GM18861 (cell line): ENCODE data around the gene FAM167B.
"Not testable (repeated sequence)": the region's sequence is repeated elsewhere in the genome, so short reads cannot be mapped to it uniquely, and the experiment has no call there.

ENCODE experiments used
- ATAC-seq: cut with Tn5 transposase; IDR thresholded peaks from one replicate; pipeline ENCODE4 v1.9.1; 2021; ENCODE audit not compliant: unreplicated experiment

Gene FAM167B

GRCh38 chr1:32255072-32256071, 8.3 kb downstream of the FAM167B start:
- peak; percentile 35 for ATAC-seq

GRCh38 chr1:32256473-32257226, 9.6 kb downstream of the FAM167B start:
- no peak for ATAC-seq

DNA sequence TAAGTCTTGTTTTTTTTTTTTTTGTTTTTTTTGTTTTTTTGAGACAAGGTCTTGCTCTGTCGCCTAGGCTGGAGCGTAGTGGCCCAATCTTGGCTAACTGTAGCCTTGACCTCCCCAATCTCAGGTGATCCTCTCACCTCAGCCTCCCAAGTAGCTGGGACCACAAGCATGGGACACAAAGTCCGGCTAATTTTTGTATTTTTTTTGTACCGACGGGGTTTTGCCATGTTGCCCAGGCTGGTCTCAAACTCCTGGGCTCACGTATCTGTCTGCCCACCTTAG, 10.1 kb downstream of the FAM167B start:
- ATAC-seq, result no peak

DNA sequence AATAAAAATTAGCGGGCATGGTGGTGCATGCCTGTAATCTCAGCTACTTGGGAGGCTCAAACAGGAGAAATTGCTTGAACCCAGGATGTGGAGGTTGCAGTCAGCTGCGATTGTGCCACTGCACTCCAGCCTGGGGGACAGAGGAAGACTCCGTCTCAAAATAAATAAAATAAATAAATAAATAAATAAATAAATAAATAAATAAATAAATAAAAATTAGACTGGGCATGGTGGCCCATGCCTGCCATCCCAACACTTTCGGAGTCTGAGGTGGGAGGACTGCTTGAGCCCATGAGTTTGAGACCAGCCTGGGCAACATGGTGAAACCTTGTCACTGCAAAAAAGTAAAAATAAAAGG, 16.2 kb downstream of the FAM167B start:
- ATAC-seq, result not testable (repeated sequence)

DNA sequence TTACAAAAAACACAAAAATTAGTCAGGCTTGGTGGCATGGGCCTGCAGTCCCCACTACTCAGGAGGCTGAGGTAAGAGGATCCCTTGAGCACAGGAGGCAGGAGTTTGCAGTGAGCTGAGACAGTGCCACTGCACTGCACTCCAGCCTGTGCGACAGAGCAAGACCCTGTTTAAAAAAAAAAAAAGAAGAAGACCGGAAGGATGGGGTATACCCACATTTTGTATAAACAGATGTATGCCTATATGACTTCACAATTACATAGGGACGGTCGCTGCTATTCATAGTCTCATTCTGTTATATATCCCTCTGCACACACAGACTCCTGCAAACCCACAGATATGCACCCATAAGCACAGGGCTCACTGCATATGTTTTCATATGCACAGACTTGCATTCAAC, 16.7 kb downstream of the FAM167B start:
- ATAC-seq, result peak; percentile 50

DNA sequence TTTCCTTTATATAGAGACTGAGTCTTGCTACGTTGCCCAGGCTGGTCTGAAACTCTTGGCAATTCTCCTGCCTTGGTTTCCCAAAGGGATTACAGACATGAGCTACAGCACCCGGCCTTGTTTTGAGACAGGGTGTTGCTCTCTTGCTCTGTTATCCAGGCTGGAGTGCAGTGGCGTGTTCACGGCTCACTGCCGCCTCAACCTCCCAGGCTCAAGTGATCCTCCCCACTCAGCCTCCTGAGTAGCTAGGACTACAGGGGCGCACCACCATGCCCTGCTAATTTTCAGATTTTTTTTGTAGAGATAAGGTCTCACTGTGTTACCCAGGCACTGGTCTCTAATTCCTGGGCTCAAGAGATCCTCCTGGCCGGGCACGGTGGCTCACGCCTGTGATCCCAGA, 18.8 kb downstream of the FAM167B start:
- no peak for ATAC-seq

DNA sequence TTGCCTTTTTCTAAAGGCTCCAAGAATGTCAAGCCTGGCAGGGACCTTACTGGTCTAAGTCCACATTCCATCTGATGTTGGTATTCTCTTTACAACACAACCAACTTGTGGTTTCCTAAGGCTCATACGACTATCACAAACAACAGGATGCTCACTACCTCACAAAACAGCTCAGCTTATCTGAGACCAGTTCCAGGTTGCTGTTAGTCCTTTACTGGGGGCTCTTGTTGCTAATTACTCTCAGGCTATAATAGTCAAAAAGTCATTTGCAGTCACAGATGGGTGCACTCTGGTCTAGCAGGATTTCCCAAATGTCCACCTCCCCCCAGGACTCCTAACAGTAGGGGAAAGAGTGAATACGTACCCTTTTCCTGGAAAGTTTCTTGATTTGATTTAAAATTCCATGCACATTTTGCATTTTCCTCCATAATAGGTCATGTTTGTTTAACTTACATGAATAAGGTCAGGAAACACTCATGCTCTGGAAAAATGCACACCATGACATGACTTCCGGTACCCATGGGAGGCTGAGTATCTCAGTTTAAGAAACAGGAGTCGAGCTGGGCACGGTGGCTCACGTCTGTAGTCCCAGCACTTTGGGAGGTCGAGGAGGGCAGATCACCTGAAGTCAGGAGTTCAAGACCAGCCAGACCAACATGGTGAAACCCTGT, 20.0 kb downstream of the FAM167B start:
- ATAC-seq, result no peak

DNA sequence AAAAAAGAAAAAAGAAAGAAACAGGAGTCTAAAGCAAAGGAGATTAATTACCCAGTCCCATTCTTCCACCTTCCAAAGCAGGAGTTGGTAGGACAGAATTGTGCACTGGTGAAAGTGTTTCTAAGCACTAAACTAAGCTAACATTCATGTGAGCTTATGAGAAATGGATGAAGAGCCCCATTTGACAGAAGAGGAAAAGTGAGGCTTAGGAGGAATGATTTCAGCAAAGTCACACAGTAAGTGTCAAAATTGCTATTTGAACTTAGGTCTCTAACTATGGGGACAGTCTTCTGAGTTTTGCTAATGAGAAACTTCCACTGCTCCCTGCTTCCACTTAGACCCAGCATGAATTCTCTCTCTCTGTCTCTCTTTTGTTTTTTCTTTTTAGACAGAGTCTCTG, 22.7 kb downstream of the FAM167B start:
- ATAC-seq, result no peak

- ATAC-seq, result no peak
These were observed 25.8 kb downstream of the FAM167B start for GRCh38 chr1:32272557-32273390.

DNA sequence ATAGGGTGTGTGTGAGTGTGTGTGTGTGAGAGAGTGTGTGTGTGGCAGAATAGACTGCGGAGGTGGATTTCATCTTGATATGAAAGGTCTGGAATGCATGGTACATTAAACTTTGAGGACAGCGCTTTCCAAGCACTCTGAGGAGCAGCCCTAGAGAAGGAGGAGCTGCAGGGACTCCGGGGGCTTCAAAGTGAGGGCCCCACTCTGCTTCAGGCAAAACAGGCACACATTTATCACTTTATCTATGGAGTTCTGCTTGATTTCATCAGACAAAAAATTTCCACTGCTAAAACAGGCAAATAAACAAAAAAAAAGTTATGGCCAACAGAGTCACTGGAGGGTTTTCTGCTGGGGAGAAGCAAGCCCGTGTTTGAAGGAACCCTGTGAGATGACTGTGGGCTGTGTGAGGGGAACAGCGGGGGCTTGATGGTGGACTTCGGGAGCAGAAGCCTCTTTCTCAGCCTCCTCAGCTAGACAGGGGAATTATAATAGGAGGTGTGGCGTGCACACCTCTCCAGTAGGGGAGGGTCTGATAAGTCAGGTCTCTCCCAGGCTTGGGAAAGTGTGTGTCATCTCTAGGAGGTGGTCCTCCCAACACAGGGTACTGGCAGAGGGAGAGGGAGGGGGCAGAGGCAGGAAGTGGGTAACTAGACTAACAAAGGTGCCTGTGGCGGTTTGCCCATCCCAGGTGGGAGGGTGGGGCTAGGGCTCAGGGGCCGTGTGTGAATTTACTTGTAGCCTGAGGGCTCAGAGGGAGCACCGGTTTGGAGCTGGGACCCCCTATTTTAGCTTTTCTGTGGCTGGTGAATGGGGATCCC, 26.6 kb downstream of the FAM167B start:
- ATAC-seq, result no peak

DNA sequence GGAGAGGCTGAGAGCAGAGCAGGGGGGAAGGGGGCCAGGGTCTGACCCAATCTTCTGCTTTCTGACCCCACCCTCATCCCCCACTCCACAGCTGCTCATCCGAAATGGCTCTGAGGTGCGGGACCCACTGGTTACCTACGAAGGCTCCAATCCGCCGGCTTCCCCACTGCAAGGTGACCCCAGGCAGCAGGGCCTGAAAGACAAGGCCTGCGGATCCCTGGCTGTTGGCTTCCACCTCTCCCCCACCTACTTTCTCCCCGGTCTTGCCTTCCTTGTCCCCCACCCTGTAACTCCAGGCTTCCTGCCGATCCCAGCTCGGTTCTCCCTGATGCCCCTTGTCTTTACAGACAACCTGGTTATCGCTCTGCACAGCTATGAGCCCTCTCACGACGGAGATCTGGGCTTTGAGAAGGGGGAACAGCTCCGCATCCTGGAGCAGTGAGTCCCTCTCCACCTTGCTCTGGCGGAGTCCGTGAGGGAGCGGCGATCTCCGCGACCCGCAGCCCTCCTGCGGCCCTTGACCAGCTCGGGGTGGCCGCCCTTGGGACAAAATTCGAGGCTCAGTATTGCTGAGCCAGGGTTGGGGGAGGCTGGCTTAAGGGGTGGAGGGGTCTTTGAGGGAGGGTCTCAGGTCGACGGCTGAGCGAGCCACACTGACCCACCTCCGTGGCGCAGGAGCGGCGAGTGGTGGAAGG, 27.8 kb downstream of the FAM167B start:
- no peak for ATAC-seq

DNA sequence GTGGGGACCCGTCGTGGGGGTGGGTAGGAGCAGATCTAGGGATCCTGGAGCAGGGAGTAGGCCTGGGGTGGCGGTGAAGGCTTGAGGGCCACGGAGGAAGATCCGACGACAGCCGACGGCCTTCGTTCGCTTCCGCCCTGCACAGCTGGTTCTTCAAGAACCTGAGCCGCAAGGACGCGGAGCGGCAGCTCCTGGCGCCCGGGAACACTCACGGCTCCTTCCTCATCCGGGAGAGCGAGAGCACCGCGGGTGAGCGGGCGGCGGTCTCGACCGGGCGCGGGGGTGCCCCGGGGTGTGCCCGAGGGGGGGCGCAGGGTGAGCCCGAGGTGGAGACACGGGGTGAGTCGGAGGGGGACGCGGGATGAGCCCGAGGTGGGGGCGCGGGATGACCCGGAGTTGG, 28.4 kb downstream of the FAM167B start:
- ATAC-seq, result no peak

DNA sequence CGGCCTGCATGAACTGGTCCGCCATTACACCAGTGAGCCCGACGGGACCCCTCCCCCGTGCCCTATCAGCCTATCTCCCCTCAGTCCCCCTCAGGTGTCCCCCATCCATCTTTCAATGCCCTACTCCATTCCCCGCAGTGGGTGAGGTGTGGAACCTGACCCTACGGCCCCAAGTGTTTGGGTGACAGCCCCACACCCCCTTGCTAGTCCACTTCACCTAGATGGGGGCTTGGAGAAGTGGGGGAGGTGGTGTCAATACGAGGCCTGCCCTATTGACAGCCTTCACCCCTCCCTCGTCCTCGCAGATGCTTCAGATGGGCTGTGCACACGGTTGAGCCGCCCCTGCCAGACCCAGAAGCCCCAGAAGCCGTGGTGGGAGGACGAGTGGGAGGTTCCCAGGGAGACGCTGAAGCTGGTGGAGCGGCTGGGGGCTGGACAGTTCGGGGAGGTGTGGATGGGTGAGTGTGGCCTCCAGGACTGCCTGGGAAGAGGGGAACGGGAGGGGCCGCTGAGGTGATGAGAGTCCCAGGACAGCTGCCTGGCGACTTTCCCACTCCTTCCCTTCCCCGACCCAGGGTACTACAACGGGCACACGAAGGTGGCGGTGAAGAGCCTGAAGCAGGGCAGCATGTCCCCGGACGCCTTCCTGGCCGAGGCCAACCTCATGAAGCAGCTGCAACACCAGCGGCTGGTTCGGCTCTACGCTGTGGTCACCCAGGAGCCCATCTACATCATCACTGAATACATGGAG, 29.2 kb downstream of the FAM167B start:
- no peak for ATAC-seq

GRCh38 chr1:32284777-32285176, 37.8 kb downstream of the FAM167B start:
- ATAC-seq, result not testable (repeated sequence)

- ATAC-seq, result no peak
These were observed 38.6 kb downstream of the FAM167B start for GRCh38 chr1:32285658-32286057.

- no peak for ATAC-seq
These were observed 39.7 kb downstream of the FAM167B start for GRCh38 chr1:32286763-32287162.

DNA sequence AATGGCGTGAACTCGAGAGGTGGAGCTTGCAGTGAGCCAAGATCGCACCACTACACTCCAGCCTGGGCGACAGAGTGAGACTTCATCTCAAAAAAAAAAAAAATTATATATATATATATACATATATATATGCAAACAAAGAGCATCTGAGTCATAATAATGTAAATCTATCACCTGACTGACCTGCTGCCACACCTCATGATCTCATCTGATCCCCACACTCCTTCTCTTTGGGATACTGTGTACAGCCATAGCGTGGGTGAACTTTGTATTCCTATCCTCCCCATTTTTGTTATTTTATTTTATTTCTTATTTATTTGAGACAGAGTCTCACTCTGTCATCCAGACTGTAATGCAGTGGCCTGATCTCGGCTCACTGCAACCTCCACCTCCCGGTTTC, 42.2 kb downstream of the FAM167B start:
- no peak for ATAC-seq

- ATAC-seq, result no peak
These were observed 44.2 kb downstream of the FAM167B start for GRCh38 chr1:32291145-32291707.
